H1 (cell line): Measurements from ENCODE around the gene SLC9C2. TPM values are rescaled to one million over a fixed set of nuclear protein-coding genes. Genes with fewer than 3 reads are reported as not detected.

Source experiments
- CTCF ChIA-PET: fragments of 300-600 bp; sonication (Branson Sonifier 250); formaldehyde crosslinking; loops from one replicate; lab custom pipeline; 2021; ENCODE audit not compliant: partially characterized antibody; lab: Charles Lee
- POLR2A ChIA-PET: fragments of 300-600 bp; sonication (Branson Sonifier 250); formaldehyde crosslinking; loops from one replicate; lab custom pipeline; 2021; ENCODE audit warnings: inconsistent platforms; ENCODE audit not compliant: partially characterized antibody; lab: Charles Lee
- DNase-seq, 2 experiments: peaks; one replicate each; pipeline versions ENCODE4 v3.0.0 to v3.0.0-alpha.2; 2010 to 2022; ENCODE audit warnings: low spot score in 2 of 2, low read depth in 1 of 2, mixed read lengths in 1 of 2
- FAIRE-seq: peaks from 2 replicates; lab custom pipeline; 2011; peaks lifted over from hg19 to GRCh38; lab: Jason Lieb, UNC
- H2AFZ ChIP-seq: 2 replicates; pipeline ENCODE4 v1.8.1; 2012; ENCODE audit warnings: low read length, inconsistent platforms
- H2AK5ac ChIP-seq: 2 replicates; pipeline ENCODE4 v1.6.1; 2013; ENCODE audit warnings: low read depth, low read length
- H2BK120ac ChIP-seq: replicated peaks from 2 replicates; pipeline ENCODE3; 2013; ENCODE audit warnings: low read depth, low read length, inconsistent platforms
- H2BK12ac ChIP-seq: 2 replicates; pipeline ENCODE4 v1.6.1; 2013; ENCODE audit warnings: low read depth, low read length
- H2BK15ac ChIP-seq: 2 replicates; pipeline ENCODE4 v1.6.1; 2013; ENCODE audit warnings: low read length
- H2BK20ac ChIP-seq: 2 replicates; pipeline ENCODE4 v1.6.1; 2013; ENCODE audit warnings: low read length
- H2BK5ac ChIP-seq: 2 replicates; pipeline ENCODE4 v1.6.1; 2013; ENCODE audit warnings: low read depth, low read length
- H3K14ac ChIP-seq: 2 replicates; pipeline ENCODE4 v1.6.1; 2013; ENCODE audit warnings: inconsistent platforms; ENCODE audit not compliant: insufficient read length
- H3K18ac ChIP-seq: 2 replicates; pipeline ENCODE4 v1.6.1; 2013; ENCODE audit warnings: low read length; ENCODE audit errors: extremely low read depth
- H3K23ac ChIP-seq: 2 replicates; pipeline ENCODE4 v1.6.1; 2013; ENCODE audit warnings: inconsistent platforms; ENCODE audit not compliant: insufficient read length
- H3K23me2 ChIP-seq: 2 replicates; pipeline ENCODE4 v1.6.1; 2013; ENCODE audit warnings: low read depth, low read length
- H3K27ac ChIP-seq: 2 replicates; pipeline ENCODE4 v1.6.1; 2011; ENCODE audit warnings: low read depth, low read length, inconsistent platforms
- H3K27me3 ChIP-seq, 4 experiments: replicated peaks in 1 of 4; 1 replicate in 1 of 4; 2 replicates in 3 of 4; pipeline versions ENCODE4 v1.6.1 to v1.8.1; 2011 to 2013; ENCODE audit warnings: low read length in 3 of 4, mild to moderate bottlenecking in 3 of 4, inconsistent platforms in 2 of 4, mixed read lengths in 2 of 4, moderate library complexity in 1 of 4; ENCODE audit not compliant: control insufficient read depth in 3 of 4, insufficient read depth in 3 of 4; ENCODE audit errors: extremely low read depth in 1 of 4
- H3K36me3 ChIP-seq, 4 experiments: 2 replicates each; pipeline versions ENCODE4 v1.6.1 to v1.8.1; 2011 to 2013; ENCODE audit warnings: mild to moderate bottlenecking in 4 of 4, low read length in 3 of 4, moderate library complexity in 2 of 4, control low read depth in 1 of 4, inconsistent platforms in 1 of 4; ENCODE audit not compliant: insufficient read depth in 4 of 4, control insufficient read depth in 2 of 4
- H3K4ac ChIP-seq: replicated peaks from 2 replicates; pipeline ENCODE3; 2013; ENCODE audit warnings: low read length, low read depth, mixed read lengths, inconsistent platforms; ENCODE audit not compliant: insufficient read length
- H3K4me1 ChIP-seq, 4 experiments: replicated peaks in 1 of 4; 1 replicate in 1 of 4; 2 replicates in 3 of 4; pipeline versions ENCODE4 v1.6.1 to v1.8.1; 2011 to 2013; ENCODE audit warnings: low read length in 3 of 4, inconsistent platforms in 2 of 4, mixed read lengths in 1 of 4; ENCODE audit not compliant: insufficient read depth in 4 of 4, control insufficient read depth in 3 of 4
- H3K4me2 ChIP-seq, 2 experiments: 2 replicates each; pipeline versions ENCODE4 v1.6.1 to v1.8.1; 2011 to 2013; ENCODE audit warnings: low read depth in 2 of 2, low read length in 2 of 2, control low read depth in 1 of 2, inconsistent platforms in 1 of 2, mild to moderate bottlenecking in 1 of 2; ENCODE audit not compliant: insufficient read depth in 1 of 2
- H3K4me3 ChIP-seq, 4 experiments: fragments of 200-600, 300-600 bp in 1 of 4; sonication (generic), shearing (Covaris generic), sonication (Bioruptor Twin) in 1 of 4; 2 replicates each; pipeline versions ENCODE4 v1.5.1 to v1.8.1; 2011 to 2016; ENCODE audit warnings: low read length in 4 of 4, low read depth in 3 of 4, control low read depth in 2 of 4, inconsistent platforms in 2 of 4, mild to moderate bottlenecking in 2 of 4, mixed read lengths in 1 of 4, moderate library complexity in 1 of 4; ENCODE audit not compliant: insufficient read depth in 2 of 4; ENCODE audit errors: extremely low read depth in 1 of 4
- H3K56ac ChIP-seq: replicated peaks from 2 replicates; pipeline ENCODE3; 2013; ENCODE audit warnings: low read depth, mild to moderate bottlenecking, mixed read lengths, low read length, inconsistent platforms; ENCODE audit not compliant: insufficient read length
- H3K79me1 ChIP-seq: 2 replicates; pipeline ENCODE4 v1.6.1; 2013; ENCODE audit warnings: low read depth, low read length, control low read depth
- H3K79me2 ChIP-seq, 2 experiments: 2 replicates each; pipeline versions ENCODE4 v1.6.1 to v1.8.1; 2012 to 2013; ENCODE audit warnings: low read length in 2 of 2, mild to moderate bottlenecking in 2 of 2, inconsistent platforms in 1 of 2; ENCODE audit not compliant: insufficient read depth in 2 of 2, control insufficient read depth in 1 of 2
- H3K9ac ChIP-seq, 4 experiments: replicated peaks in 1 of 4; 1 replicate in 1 of 4; 2 replicates in 3 of 4; pipeline versions ENCODE4 v1.6.1 to v1.8.1; 2011 to 2013; ENCODE audit warnings: low read depth in 3 of 4, low read length in 3 of 4, control low read depth in 2 of 4, mild to moderate bottlenecking in 2 of 4, moderate library complexity in 2 of 4, inconsistent platforms in 1 of 4; ENCODE audit errors: extremely low read depth in 1 of 4
- H3K9me3 ChIP-seq, 2 experiments: 2 replicates each; pipeline versions ENCODE4 v1.6.1 to v1.8.1; 2012 to 2013; ENCODE audit warnings: mild to moderate bottlenecking in 2 of 2, moderate library complexity in 2 of 2, control low read depth in 1 of 2, inconsistent platforms in 1 of 2, low read depth in 1 of 2, low read length in 1 of 2, mixed read lengths in 1 of 2; ENCODE audit not compliant: insufficient read depth in 2 of 2
- H4K20me1 ChIP-seq, 2 experiments: replicated peaks in 1 of 2; 2 replicates each; pipeline versions ENCODE3 to v1.8.1; 2011 to 2013; ENCODE audit warnings: inconsistent platforms in 2 of 2, low read length in 2 of 2, mild to moderate bottlenecking in 1 of 2; ENCODE audit not compliant: insufficient read depth in 2 of 2, control insufficient read depth in 1 of 2
- H4K5ac ChIP-seq: 2 replicates; pipeline ENCODE4 v1.6.1; 2013; ENCODE audit warnings: low read length, low read depth, mixed read lengths, inconsistent platforms; ENCODE audit not compliant: insufficient read length
- H4K8ac ChIP-seq: 2 replicates; pipeline ENCODE4 v1.8.0; 2013; ENCODE audit warnings: mild to moderate bottlenecking, moderate library complexity, low read length, inconsistent platforms; ENCODE audit not compliant: insufficient read depth; ENCODE audit errors: extremely low read depth
- H4K91ac ChIP-seq: replicated peaks from 2 replicates; pipeline ENCODE3; 2013; ENCODE audit warnings: low read length, mixed read lengths, inconsistent platforms; ENCODE audit not compliant: insufficient read length
- ASH2L ChIP-seq: fragments of 200-600, 300-600 bp; sonication (generic); IDR thresholded peaks from one replicate; pipeline ENCODE4 v1.7.1; 2017; ENCODE audit warnings: low read length
- CHD1 ChIP-seq: IDR thresholded peaks from 2 replicates; pipeline ENCODE4 v1.6.1; 2012; ENCODE audit warnings: low read depth, low read length, improper control_type of control experiment
- CREB1 ChIP-seq: IDR thresholded peaks from 2 replicates; pipeline ENCODE4 v1.6.1; 2012; ENCODE audit warnings: inconsistent platforms
- EGR1 ChIP-seq: IDR thresholded peaks from 2 replicates; pipeline ENCODE4 v1.6.1; 2011; ENCODE audit warnings: low read depth, low read length, borderline replicate concordance
- GABPA ChIP-seq: IDR thresholded peaks from 2 replicates; pipeline ENCODE4 v1.6.1; 2011; ENCODE audit warnings: mild to moderate bottlenecking, low read length, moderate library complexity, borderline replicate concordance; ENCODE audit not compliant: insufficient read depth
- HDAC2 ChIP-seq, 2 experiments: fragments of 300-600 bp in 1 of 2; sonication (generic) in 1 of 2; IDR thresholded peaks; 2 replicates each; pipeline ENCODE4 v1.6.1; 2011 to 2012; ENCODE audit warnings: low read depth in 2 of 2, low read length in 2 of 2, mild to moderate bottlenecking in 2 of 2, moderate library complexity in 2 of 2, borderline replicate concordance in 1 of 2, inconsistent platforms in 1 of 2
- JUND ChIP-seq: IDR thresholded peaks from 2 replicates; pipeline ENCODE4 v1.6.1; 2011; ENCODE audit warnings: mild to moderate bottlenecking, improper control_type of control experiment, low read length
- KDM5A ChIP-seq: fragments of 200-600 bp; IDR thresholded peaks from 2 replicates; pipeline ENCODE4 v1.7.1; 2012; ENCODE audit warnings: mild to moderate bottlenecking, low read length, inconsistent platforms, mixed read lengths
- RNF2 ChIP-seq: fragments of 200-900, 300-1000 bp; sonication (generic); IDR thresholded peaks from 2 replicates; pipeline ENCODE4 v1.7.1; 2016; ENCODE audit warnings: borderline replicate concordance, low read depth, mild to moderate bottlenecking, antibody characterized with exemption, low read length; ENCODE audit not compliant: poor library complexity, severe bottlenecking; ENCODE audit errors: missing control alignments
- TEAD4 ChIP-seq: IDR thresholded peaks from 2 replicates; pipeline ENCODE4 v1.6.1; 2012; ENCODE audit warnings: low read depth, low read length, inconsistent platforms, mixed read lengths
- WGBS, 2 experiments: shearing (Covaris generic) in 1 of 2; methylation state at CpG; one replicate each; pipeline versions ENCODE4 v1.1.6 to v1.1.7; 2013 to 2015; ENCODE audit warnings: low lambda C conversion rate in 2 of 2, mixed read lengths in 2 of 2, inconsistent platforms in 1 of 2, low coverage in 1 of 2, missing lambda C conversion rate in 1 of 2; ENCODE audit not compliant: insufficient replicate concordance in 2 of 2, insufficient coverage in 1 of 2, insufficient read length in 1 of 2; ENCODE audit errors: extremely low coverage in 1 of 2, missing lambda C conversion rate in 1 of 2; 5-methylcytosine and 5-hydroxymethylcytosine counted together
- polyA plus RNA-seq, 7 experiments: library from polyadenylated mRNA; depleted of rRNA in 3 of 7; stranded (reverse) in 5 of 7; unstranded in 2 of 7; fragments of >200 nt in 5 of 7; fragments of 200-250 nt in 2 of 7; gene quantifications; 1 replicate in 5 of 7; 2 replicates in 1 of 7; 4 replicates in 1 of 7; pipeline versions ENCODE4 v1.2.1 to v1.2.3, GENCODE V29; 2011 to 2013; ENCODE audit warnings: missing spikeins in 2 of 7, mixed read lengths in 2 of 7
- total RNA-seq: library from RNA; stranded (reverse); fragmentation: NEBNext Ultra II Directional; extraction: Animal tissue kit (Norgen Biotek cat#: 25700); gene quantifications from 2 replicates; pipeline ENCODE4 v1.2.1, GENCODE V29; 2021

The SLC9C2 gene
- total and polyA plus RNA-seq, 2 of the 8 experiments (the other 6 are each of a cell fraction or from before 2014, with no cell fraction given): not detected

- no peak overlapping the region for H3K27ac ChIP-seq
- 87% methylated on average over 3 of the region's 3 CpGs; no CpG with 5 or more reads in 1 of the 2 experiments for WGBS, 2 experiments
- H3K56ac ChIP-seq: no peak overlapping the region
- no peak overlapping the region for H3K18ac ChIP-seq
- no peak for TF ChIP-seq KDM5A
- no peak for TF ChIP-seq GABPA
- no peak for TF ChIP-seq TEAD4
- no peak for TF ChIP-seq RNF2
- no peak for TF ChIP-seq HDAC2 (IDR thresholded peaks at IDR 0.05; ENCODE audit: borderline replicate concordance in 1 of 2, low read depth in 2 of 2, low read length in 2 of 2)
- TF ChIP-seq JUND: no peak
- no peak for TF ChIP-seq CHD1
- no peak for TF ChIP-seq ASH2L
- TF ChIP-seq EGR1: no peak
- no peak for TF ChIP-seq CREB1
- H4K91ac ChIP-seq: no peak overlapping the region
- H3K79me2 ChIP-seq: no peaks in the 10 kb centered on the region
- no peaks in the 10 kb centered on the region for H3K36me3 ChIP-seq
- H3K9me3 ChIP-seq: no peaks in the 10 kb centered on the region
- no peak overlapping the region for H4K8ac ChIP-seq
- no peak overlapping the region for H2BK20ac ChIP-seq
- no peaks in the 10 kb centered on the region for H4K20me1 ChIP-seq
- H2AK5ac ChIP-seq: no peak overlapping the region
- no peak overlapping the region for H3K4me2 ChIP-seq
- no peak overlapping the region for H3K4me3 ChIP-seq
- no peaks in the 10 kb centered on the region for H3K4me1 ChIP-seq
- no peak overlapping the region for H3K23ac ChIP-seq
- no peak for FAIRE-seq
- DNase-seq: no peak
- H3K23me2 ChIP-seq: no peaks in the 10 kb centered on the region
- ChIA-PET POLR2A (no interaction called here), CTCF (interaction anchor here (1.1 to 1.2 kb wide), 2 partner anchors 9 to 21 kb away, joined by 3 to 5 read pairs; no protein-coding TSS in a partner anchor)
- H2BK120ac ChIP-seq: no peak overlapping the region
- H2BK5ac ChIP-seq: no peak overlapping the region
- H3K27me3 ChIP-seq: no peaks in the 10 kb centered on the region
- no peak overlapping the region for H3K9ac ChIP-seq
- no peak overlapping the region for H4K5ac ChIP-seq
- no peaks in the 10 kb centered on the region for H3K79me1 ChIP-seq
- no peak overlapping the region for H2AFZ ChIP-seq
- no peak overlapping the region for H3K14ac ChIP-seq
- H2BK12ac ChIP-seq: no peak overlapping the region
- no peak overlapping the region for H3K4ac ChIP-seq
- H2BK15ac ChIP-seq: no peak overlapping the region
These were observed 51.2 kb downstream of the SLC9C2 start for GRCh38 chr1:173551699-173552098.
